Naive thymus-derived CD4-positive, alpha-beta T cell (primary cell): ENCODE results near the gene SNX13. TPM values are rescaled to one million over a fixed set of nuclear protein-coding genes. Genes with fewer than 3 reads are reported as not detected.

Experiments used
- ATAC-seq: fragments of 150-1000 bp; cut with Tn5 transposase; 2 replicates; pipeline ENCODE4 v1.10.0; 2021; ENCODE audit warnings: mild to moderate bottlenecking, moderate library complexity
- CTCF ChIA-PET: fragments of 350-600 bp; sonication (Branson Sonifier 250); formaldehyde crosslinking; loops from one replicate; lab custom pipeline; 2021; ENCODE audit warnings: antibody characterized with exemption; lab: Charles Lee
- POLR2A ChIA-PET: fragments of 350-600 bp; sonication (Branson Sonifier 250); formaldehyde crosslinking; loops from one replicate; lab custom pipeline; 2021; ENCODE audit warnings: antibody characterized with exemption, inconsistent platforms; lab: Charles Lee
- DNase-seq, 9 donors: peaks; one replicate each; pipeline versions ENCODE4 v3.0.0 to v3.0.0-alpha.2; 2020 to 2022; ENCODE audit warnings: mixed read lengths in 1 of 9
- H3K27ac ChIP-seq: one replicate; pipeline ENCODE4 v1.7.0; 2013; ENCODE audit warnings: mild to moderate bottlenecking, low read depth, low read length, moderate library complexity
- H3K27me3 ChIP-seq, 2 donors: one replicate each; pipeline ENCODE4 v1.7.0; 2013; ENCODE audit warnings: low read length in 2 of 2, mild to moderate bottlenecking in 2 of 2, moderate library complexity in 2 of 2; ENCODE audit not compliant: control insufficient read depth in 2 of 2, insufficient read depth in 2 of 2
- H3K36me3 ChIP-seq, 3 experiments: 1 replicate in 2 of 3; 2 replicates in 1 of 3; pipeline ENCODE4 v1.7.0; 2013; ENCODE audit warnings: low read length in 3 of 3, mild to moderate bottlenecking in 3 of 3, moderate library complexity in 1 of 3; ENCODE audit not compliant: insufficient read depth in 3 of 3, control insufficient read depth in 2 of 3
- H3K4me1 ChIP-seq, 2 donors: one replicate each; pipeline ENCODE4 v1.7.0; 2013; ENCODE audit warnings: low read length in 2 of 2, mild to moderate bottlenecking in 2 of 2, moderate library complexity in 1 of 2; ENCODE audit not compliant: control insufficient read depth in 2 of 2, insufficient read depth in 2 of 2
- H3K4me3 ChIP-seq: 2 replicates; pipeline ENCODE4 v1.7.0; 2013; ENCODE audit warnings: mild to moderate bottlenecking, low read length
- H3K9me3 ChIP-seq, 3 experiments: 1 replicate in 2 of 3; 2 replicates in 1 of 3; pipeline ENCODE4 v1.7.0; 2013; ENCODE audit warnings: low read length in 3 of 3; ENCODE audit not compliant: control insufficient read depth in 2 of 3
- H3K27ac Mint-ChIP-seq, 9 donors: one replicate each; pipeline ENCODE4 v1.8.0; 2020 to 2022; ENCODE audit warnings: mixed read lengths in 9 of 9, mild to moderate bottlenecking in 8 of 9, moderate library complexity in 5 of 9, inconsistent platforms in 2 of 9
- H3K27me3 Mint-ChIP-seq, 5 donors: one replicate each; pipeline ENCODE4 v1.8.0; 2021 to 2022; ENCODE audit warnings: mixed read lengths in 5 of 5, mild to moderate bottlenecking in 1 of 5
- H3K36me3 Mint-ChIP-seq, 5 donors: one replicate each; pipeline ENCODE4 v1.8.0; 2020 to 2022; ENCODE audit warnings: mixed read lengths in 5 of 5, mild to moderate bottlenecking in 3 of 5, inconsistent platforms in 1 of 5
- H3K4me1 Mint-ChIP-seq, 7 donors: one replicate each; pipeline ENCODE4 v1.8.0; 2020 to 2022; ENCODE audit warnings: mixed read lengths in 7 of 7, mild to moderate bottlenecking in 3 of 7, inconsistent platforms in 1 of 7
- H3K4me3 Mint-ChIP-seq, 10 donors: one replicate each; pipeline ENCODE4 v1.8.0; 2020 to 2022; ENCODE audit warnings: mild to moderate bottlenecking in 10 of 10, mixed read lengths in 10 of 10, moderate library complexity in 6 of 10, inconsistent platforms in 2 of 10
- H3K9me3 Mint-ChIP-seq, 11 donors: one replicate each; pipeline ENCODE4 v1.8.0; 2020 to 2022; ENCODE audit warnings: mixed read lengths in 11 of 11, mild to moderate bottlenecking in 4 of 11, inconsistent platforms in 1 of 11, moderate library complexity in 1 of 11
- intact Hi-C, 2 donors: fragments of 100-400 bp; cut with micrococcal nuclease; formaldehyde crosslinking; loops; one replicate each; pipeline ENCODE4 v1.15.1; 2023
- polyA plus RNA-seq, 2 donors: library from polyadenylated mRNA; unstranded; fragments of 300-500 nt; fragmentation: Illumina TruSeq; gene quantifications; one replicate each; pipeline ENCODE4 v1.2.3, GENCODE V29; 2021
- total RNA-seq, 6 experiments: library from RNA in 5 of 6; stranded (reverse) in 5 of 6; gene quantifications; 1 replicate in 5 of 6; 2 replicates in 1 of 6; pipeline ENCODE4 v1.2.3 and lab custom pipeline; 2021 to 2026

SNX13 gene
- total and polyA plus RNA-seq, 7 experiments from 2014 or later: 10.4 to 40.9 (median 28.5) TPM

DNA sequence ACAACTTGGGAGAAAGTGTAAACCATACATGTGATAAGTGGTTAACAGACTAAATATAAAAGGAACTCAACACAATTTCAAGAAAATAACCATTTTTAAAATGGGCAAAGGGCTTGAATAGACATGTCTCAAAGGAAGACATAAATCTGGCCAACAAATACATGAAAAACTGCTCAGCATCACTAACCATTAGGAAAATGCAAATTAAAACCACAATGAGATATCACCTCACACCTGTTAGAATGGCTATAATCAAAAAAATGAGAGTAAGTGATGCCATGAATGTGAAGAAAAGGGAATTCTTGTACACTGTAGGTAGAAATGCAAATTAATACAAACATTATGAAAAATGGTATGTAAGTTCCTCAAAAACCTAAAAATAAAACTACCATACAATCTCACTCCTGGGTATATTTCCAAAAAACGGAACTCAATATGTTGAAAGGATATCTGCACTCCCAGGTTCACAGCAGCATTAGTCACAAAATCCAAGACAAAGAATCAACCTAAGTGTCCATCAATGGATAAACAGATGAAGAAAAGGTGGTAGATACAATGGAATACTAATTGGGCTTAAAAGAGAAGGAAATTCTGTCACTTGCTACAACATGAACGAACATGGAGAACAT is 5.6 kb downstream of the SNX13 start:
- H3K9me3 Mint-ChIP-seq: peaks cover 0 to 2% (median 0%) of the 10 kb centered on the region in 11 donors
- Histone ChIP-seq H3K27me3 (no peaks in the 10 kb centered on the region), H3K4me3 (no peak overlapping the region), H3K9me3 (no peaks in the 10 kb centered on the region), H3K27ac (no peak overlapping the region), H3K4me1 (peaks cover 23 to 24% of the 10 kb centered on the region in 2 donors), H3K36me3 (no peaks in the 10 kb centered on the region)
- no peaks in the 10 kb centered on the region for H3K27me3 Mint-ChIP-seq
- peak overlapping the region in 1 of 9 donors; percentile 18 for H3K27ac Mint-ChIP-seq
- peaks cover 0 to 12% (median 4%) of the 10 kb centered on the region in 5 donors for H3K36me3 Mint-ChIP-seq
- no peak for DNase-seq
- ChIA-PET CTCF (no interaction called here), POLR2A (interaction anchor here (0.8 kb wide), 1 partner anchor 11 kb away, joined by 3 read pairs; no protein-coding TSS in a partner anchor)
- intact Hi-C loops: loop anchor here (2.0 to 10.0 kb wide), 3 partner anchors 14 to 1770 kb away; partner anchors contain the start of gene POLR1F (in 1 of the 2)
- H3K4me3 Mint-ChIP-seq: peak overlapping the region in 6 of 10 donors; percentile 22 to 72 (median 52)
- no peak for ATAC-seq
- peaks cover 56 to 95% (median 86%) of the 10 kb centered on the region in 7 donors for H3K4me1 Mint-ChIP-seq

DNA sequence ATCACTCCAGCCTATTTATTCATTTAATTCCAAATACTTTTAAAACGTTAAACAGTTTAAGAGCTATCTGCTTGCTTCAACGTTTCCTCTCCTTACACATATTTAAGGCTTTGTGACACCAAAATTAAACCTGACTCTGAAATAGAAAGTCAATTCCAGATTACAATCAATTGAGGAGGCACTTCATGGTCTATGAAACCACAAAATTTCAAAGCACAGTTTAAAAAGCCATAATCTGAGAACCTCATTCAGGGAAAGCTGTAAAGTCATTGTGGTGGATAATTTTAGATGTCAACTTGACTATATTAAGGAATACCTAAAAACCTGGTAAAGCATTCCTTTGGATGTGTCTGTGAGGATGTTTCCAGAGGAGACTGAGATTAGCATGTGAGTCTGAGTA is 6.2 kb downstream of the SNX13 start:
- H3K9me3 ChIP-seq: no peaks in the 10 kb centered on the region

DNA sequence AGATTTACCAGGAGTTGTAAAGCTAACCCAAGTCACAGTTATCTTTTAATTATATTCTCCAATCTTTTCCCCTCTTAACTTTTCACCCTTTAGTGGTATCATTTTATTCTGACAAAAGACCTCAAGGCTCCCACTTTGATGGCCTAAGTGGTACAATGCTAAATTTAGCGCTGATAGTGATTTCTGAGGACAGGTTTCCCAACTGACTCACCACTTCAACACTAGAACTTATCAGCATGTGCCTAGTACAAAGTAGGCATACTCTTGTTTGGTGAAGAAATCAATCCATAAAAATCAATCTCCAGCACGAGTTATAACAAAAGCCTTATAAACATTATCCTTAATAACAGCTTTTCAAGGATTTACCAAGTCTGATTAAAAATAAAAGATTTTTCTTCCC is 7.5 kb downstream of the SNX13 start:
- Histone ChIP-seq H3K9me3 (no peaks in the 10 kb centered on the region), H3K4me1 (peaks cover 11 to 17% of the 10 kb centered on the region in 2 donors), H3K4me3 (no peak overlapping the region), H3K36me3 (no peaks in the 10 kb centered on the region), H3K27ac (no peak overlapping the region), H3K27me3 (no peaks in the 10 kb centered on the region)
- Mint-ChIP-seq H3K27ac (no peak overlapping the region), H3K4me1 (peaks cover 45 to 98% (median 83%) of the 10 kb centered on the region in 7 donors), H3K27me3 (no peaks in the 10 kb centered on the region), H3K36me3 (peaks cover 0 to 14% (median 4%) of the 10 kb centered on the region in 5 donors), H3K9me3 (peaks cover 0 to 1% (median 0%) of the 10 kb centered on the region in 11 donors), H3K4me3 (peak overlapping the region in 2 of 10 donors; percentile 18 to 37)
- intact Hi-C loops: loop anchor here in 1 of 2 donors (10.0 kb wide), 2 partner anchors 1008 to 1772 kb away; partner anchors contain the start of gene POLR1F
- POLR2A ChIA-PET: no interaction called here
- CTCF ChIA-PET: no interaction called here
- DNase-seq (no peak), ATAC-seq (no peak)

More for the DNA sequence above, 6.2 kb downstream of the SNX13 start:
- intact Hi-C loops: loop anchor here (2.0 to 10.0 kb wide), 3 partner anchors 13 to 1771 kb away; partner anchors contain the start of gene POLR1F (in 1 of the 2)
- DNase-seq (peak in 1 of 9 donors; percentile 14), ATAC-seq (peak; percentile 55)
- H3K27ac Mint-ChIP-seq: peak overlapping the region in 2 of 9 donors; percentile 14 to 44
- H3K27me3 Mint-ChIP-seq: no peaks in the 10 kb centered on the region
- H3K27me3 ChIP-seq: no peaks in the 10 kb centered on the region
- H3K36me3 ChIP-seq: no peaks in the 10 kb centered on the region
- peaks cover 21 to 24% of the 10 kb centered on the region in 2 donors for H3K4me1 ChIP-seq
- H3K36me3 Mint-ChIP-seq: peaks cover 0 to 12% (median 4%) of the 10 kb centered on the region in 5 donors
- peaks cover 0 to 1% (median 0%) of the 10 kb centered on the region in 11 donors for H3K9me3 Mint-ChIP-seq
- H3K4me3 ChIP-seq: no peak overlapping the region
- H3K4me1 Mint-ChIP-seq: peaks cover 54 to 98% (median 89%) of the 10 kb centered on the region in 7 donors
- H3K4me3 Mint-ChIP-seq: peak overlapping the region in 8 of 10 donors; percentile 22 to 72 (median 48)
- ChIA-PET POLR2A (interaction anchor here (0.8 kb wide), 1 partner anchor 11 kb away, joined by 3 read pairs; no protein-coding TSS in a partner anchor), CTCF (no interaction called here)
- no peak overlapping the region for H3K27ac ChIP-seq

DNA sequence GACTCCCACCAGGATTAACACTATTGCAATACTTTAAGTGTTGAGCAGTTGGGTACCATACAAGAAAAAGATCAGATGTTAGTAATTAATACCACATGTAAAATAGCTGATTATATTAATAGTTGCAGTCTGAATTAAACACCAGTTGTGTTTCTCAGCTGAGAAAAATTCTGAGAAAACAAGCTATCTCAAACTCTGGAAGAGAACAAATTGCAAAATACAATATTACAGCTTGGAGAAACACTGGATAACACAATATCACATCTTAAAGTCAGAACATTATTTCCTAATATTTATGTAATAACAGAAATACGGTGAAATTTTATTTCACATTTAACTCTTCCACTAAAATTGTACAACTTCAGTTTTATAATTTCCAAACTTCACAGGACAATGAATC is 9.2 kb downstream of the SNX13 start:
- H3K36me3 ChIP-seq: no peaks in the 10 kb centered on the region
- POLR2A ChIA-PET: no interaction called here
- intact Hi-C loops: loop anchor here in 1 of 2 donors (10.0 kb wide), 2 partner anchors 1006 to 1774 kb away; partner anchors contain the start of gene POLR1F
- no peak overlapping the region for H3K27ac ChIP-seq
- CTCF ChIA-PET: no interaction called here
- peaks cover 7 to 11% of the 10 kb centered on the region in 2 donors for H3K4me1 ChIP-seq
- Mint-ChIP-seq H3K27me3 (no peaks in the 10 kb centered on the region), H3K4me3 (peak overlapping the region in 3 of 10 donors; percentile 40 to 56 (median 41)), H3K27ac (no peak overlapping the region), H3K36me3 (peaks cover 0 to 14% (median 4%) of the 10 kb centered on the region in 5 donors), H3K4me1 (peaks cover 41 to 97% (median 83%) of the 10 kb centered on the region in 7 donors), H3K9me3 (peaks cover 0 to 1% (median 0%) of the 10 kb centered on the region in 11 donors)
- H3K27me3 ChIP-seq: no peaks in the 10 kb centered on the region
- no peaks in the 10 kb centered on the region for H3K9me3 ChIP-seq
- DNase-seq (no peak), ATAC-seq (no peak)
- no peak overlapping the region for H3K4me3 ChIP-seq

DNA sequence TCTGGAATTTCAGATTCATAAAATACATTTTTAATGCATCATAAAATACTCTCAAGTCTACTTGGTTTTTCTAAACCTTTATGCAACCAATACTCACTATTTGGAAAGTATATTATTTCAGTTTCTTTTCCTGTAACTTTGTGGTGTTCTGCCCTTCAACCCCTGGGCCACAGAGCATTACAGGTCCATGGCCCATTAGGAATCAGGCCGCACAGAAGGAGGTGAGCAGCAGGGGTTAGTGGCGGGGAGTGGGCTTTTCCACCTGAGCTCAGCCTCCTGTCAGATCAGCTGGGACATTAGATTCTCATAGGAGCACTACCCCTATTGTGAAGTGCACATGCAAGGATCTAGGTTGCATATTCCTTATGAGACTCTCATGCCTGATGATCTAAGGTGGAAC is 9.7 kb downstream of the SNX13 start:
- Mint-ChIP-seq H3K36me3 (peaks cover 0 to 14% (median 4%) of the 10 kb centered on the region in 5 donors), H3K27ac (peak overlapping the region in 1 of 9 donors; percentile 11), H3K4me1 (peaks cover 39 to 97% (median 83%) of the 10 kb centered on the region in 7 donors), H3K4me3 (no peak overlapping the region), H3K9me3 (peaks cover 0 to 1% (median 0%) of the 10 kb centered on the region in 11 donors), H3K27me3 (no peaks in the 10 kb centered on the region)
- Histone ChIP-seq H3K4me3 (no peak overlapping the region), H3K27ac (no peak overlapping the region), H3K9me3 (no peaks in the 10 kb centered on the region), H3K4me1 (peaks cover 8 to 11% of the 10 kb centered on the region in 2 donors), H3K27me3 (no peaks in the 10 kb centered on the region), H3K36me3 (no peaks in the 10 kb centered on the region)
- intact Hi-C loops: loop anchor here in 1 of 2 donors (10.0 kb wide), 2 partner anchors 1006 to 1774 kb away; partner anchors contain the start of gene POLR1F
- ChIA-PET CTCF (no interaction called here), POLR2A (no interaction called here)
- ATAC-seq (no peak), DNase-seq (no peak)

DNA sequence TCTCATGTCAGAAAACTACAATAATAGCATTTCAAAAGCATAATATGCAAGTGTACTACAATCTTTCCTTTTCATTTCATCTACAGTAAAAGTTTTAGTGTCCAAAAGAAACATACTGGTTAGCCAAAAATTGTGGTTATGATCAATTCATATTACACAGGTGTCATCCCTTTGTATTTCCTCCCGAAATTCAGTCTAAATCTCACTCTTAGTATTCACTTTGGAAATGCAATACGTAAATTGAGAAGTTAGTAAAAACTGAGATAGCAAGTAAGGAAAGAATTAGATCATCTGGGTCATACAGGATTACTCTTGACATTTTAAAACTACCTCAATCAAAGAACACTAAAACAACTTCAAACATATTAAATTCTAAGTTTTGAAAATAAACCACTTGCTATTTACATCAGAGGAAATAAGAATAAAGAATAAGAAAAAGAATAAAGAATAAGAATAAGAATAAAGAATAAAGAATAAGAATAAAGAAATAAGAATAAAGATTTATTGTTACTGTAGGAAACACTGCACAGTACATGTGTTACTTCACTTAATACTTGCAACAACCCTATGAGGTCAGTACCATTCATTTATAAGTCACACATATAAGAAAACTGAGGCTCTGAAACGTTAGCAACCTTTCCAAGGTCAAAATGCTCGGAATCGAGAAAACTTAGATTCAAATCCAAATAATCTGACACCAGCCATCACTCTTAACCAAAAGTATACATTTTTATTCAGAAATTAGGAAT is 10.5 kb downstream of the SNX13 start:
- Mint-ChIP-seq H3K36me3 (peaks cover 0 to 9% (median 0%) of the 10 kb centered on the region in 5 donors), H3K27ac (no peak overlapping the region), H3K4me1 (peaks cover 35 to 97% (median 84%) of the 10 kb centered on the region in 7 donors), H3K4me3 (peak overlapping the region in 2 of 10 donors; percentile 15 to 20), H3K9me3 (peaks cover 0 to 1% (median 0%) of the 10 kb centered on the region in 11 donors), H3K27me3 (no peaks in the 10 kb centered on the region)
- ChIA-PET POLR2A (no interaction called here), CTCF (no interaction called here)
- ATAC-seq (no peak), DNase-seq (no peak)
- H3K4me3 ChIP-seq: no peak overlapping the region
- intact Hi-C loops: loop anchor here (1.0 to 10.0 kb wide), 3 partner anchors 8 to 1775 kb away; partner anchors contain the start of gene POLR1F (in 1 of the 2)
- no peak overlapping the region for H3K27ac ChIP-seq
- H3K36me3 ChIP-seq: no peaks in the 10 kb centered on the region
- no peaks in the 10 kb centered on the region for H3K9me3 ChIP-seq
- H3K27me3 ChIP-seq: no peaks in the 10 kb centered on the region
- H3K4me1 ChIP-seq: peaks cover 7 to 8% of the 10 kb centered on the region in 2 donors
